Measurements from ENCODE around the gene SPINK6. TPM values are rescaled to one million over a fixed set of nuclear protein-coding genes. Genes with fewer than 3 reads are reported as not detected.

Gene SPINK6
- total RNA-seq (2014; rRNA removed; shearing (Covaris generic)), result not detected in 2 replicates

GRCh38 chr5:148202531-148203203, at the start of gene SPINK6:
SPINK6 (plus strand) TSS chr5:148203042; CDS start chr5:148203097, 55 bp downstream.
- no peak for DNase-seq
- Histone ChIP-seq H3K27ac (no peak within 1 kb of the TSS), H3K4me3 (no peak within 1 kb of the TSS), H3K9me3 (replicated peaks) (no peaks in the 10 kb centered on the region), H3K36me3 (no peaks in the 10 kb centered on the region), H3K27me3 (0 out of 2 replicates have a peak, but pooled peaks cover 6% of the 10 kb centered on the region), H3K4me1 (no peaks in the 10 kb centered on the region)

- H3K27ac ChIP-seq, result no peak overlapping the region
- no peak for DNase-seq
- no peak overlapping the region for H3K4me3 ChIP-seq
- H3K4me1 ChIP-seq, result no peaks in the 10 kb centered on the region
- H3K27me3 ChIP-seq, result no peaks in the 10 kb centered on the region
- H3K9me3 ChIP-seq (replicated peaks), result no peaks in the 10 kb centered on the region; the same call in 1 of the 2 replicates
- no peaks in the 10 kb centered on the region for H3K36me3 ChIP-seq
These were observed 46.2 kb upstream of the SPINK6 start for GRCh38 chr5:148156609-148157008.

- no peaks in the 10 kb centered on the region for H3K36me3 ChIP-seq
- H3K27ac ChIP-seq, result no peak overlapping the region
- no peaks in the 10 kb centered on the region for H3K4me1 ChIP-seq
- H3K9me3 ChIP-seq (replicated peaks), result no peaks in the 10 kb centered on the region; the same call in 1 of the 2 replicates
- no peak overlapping the region for H3K4me3 ChIP-seq
- H3K27me3 ChIP-seq, result 0 out of 2 replicates have a peak, but pooled peaks cover 3% of the 10 kb centered on the region
- DNase-seq, result no peak
These were observed 40.8 kb upstream of the SPINK6 start for GRCh38 chr5:148162038-148162437.

GRCh38 chr5:148163345-148163744, 39.5 kb upstream of the SPINK6 start:
- H3K4me3 ChIP-seq, result no peak overlapping the region
- H3K36me3 ChIP-seq, result no peaks in the 10 kb centered on the region
- no peak overlapping the region for H3K27ac ChIP-seq
- no peak for DNase-seq
- H3K9me3 ChIP-seq (replicated peaks), result no peaks in the 10 kb centered on the region; the same call in 1 of the 2 replicates
- 0 out of 2 replicates have a peak, but pooled peaks cover 3% of the 10 kb centered on the region for H3K27me3 ChIP-seq
- no peaks in the 10 kb centered on the region for H3K4me1 ChIP-seq

GRCh38 chr5:148166550-148167283, 36.1 kb upstream of the SPINK6 start:
- no peaks in the 10 kb centered on the region for H3K9me3 ChIP-seq (replicated peaks)
- H3K36me3 ChIP-seq, result no peaks in the 10 kb centered on the region
- H3K4me1 ChIP-seq, result no peaks in the 10 kb centered on the region
- H3K4me3 ChIP-seq, result no peak overlapping the region
- 0 out of 2 replicates have a peak, but pooled peaks cover 3% of the 10 kb centered on the region for H3K27me3 ChIP-seq
- no peak overlapping the region for H3K27ac ChIP-seq
- no peak for DNase-seq

- Histone ChIP-seq H3K4me3 (no peak within 1 kb of the TSS), H3K4me1 (no peaks in the 10 kb centered on the region), H3K27me3 (0 out of 2 replicates have a peak, but pooled peaks cover 3% of the 10 kb centered on the region), H3K36me3 (no peaks in the 10 kb centered on the region), H3K9me3 (replicated peaks) (no peaks in the 10 kb centered on the region), H3K27ac (no peak within 1 kb of the TSS)
- no peak for DNase-seq
These were observed 34.6 kb upstream of the SPINK6 start, which contains the start of gene SPINK14 for GRCh38 chr5:148168246-148168645. SPINK14 (plus strand) TSS chr5:148168546; CDS start chr5:148169733, 1,187 bp downstream.

- H3K27ac ChIP-seq, result no peak overlapping the region
- no peaks in the 10 kb centered on the region for H3K4me1 ChIP-seq
- no peaks in the 10 kb centered on the region for H3K36me3 ChIP-seq
- no peaks in the 10 kb centered on the region for H3K9me3 ChIP-seq (replicated peaks)
- no peaks in the 10 kb centered on the region for H3K27me3 ChIP-seq
- H3K4me3 ChIP-seq, result no peak overlapping the region
- no peak for DNase-seq
These were observed 30.5 kb upstream of the SPINK6 start for GRCh38 chr5:148172377-148172776.

- Histone ChIP-seq H3K36me3 (no peaks in the 10 kb centered on the region), H3K27me3 (no peaks in the 10 kb centered on the region), H3K27ac (no peak overlapping the region), H3K9me3 (replicated peaks) (no peaks in the 10 kb centered on the region), H3K4me1 (no peaks in the 10 kb centered on the region), H3K4me3 (no peak overlapping the region)
- DNase-seq, result no peak
These were observed 26.4 kb upstream of the SPINK6 start for GRCh38 chr5:148176480-148176879.

GRCh38 chr5:148177207-148177606, 25.6 kb upstream of the SPINK6 start:
- Histone ChIP-seq H3K36me3 (no peaks in the 10 kb centered on the region), H3K4me3 (no peak overlapping the region), H3K9me3 (replicated peaks) (no peaks in the 10 kb centered on the region), H3K4me1 (no peaks in the 10 kb centered on the region), H3K27me3 (no peaks in the 10 kb centered on the region), H3K27ac (no peak overlapping the region)
- DNase-seq, result no peak

- Histone ChIP-seq H3K36me3 (no peaks in the 10 kb centered on the region), H3K27me3 (no peaks in the 10 kb centered on the region), H3K4me1 (no peaks in the 10 kb centered on the region), H3K4me3 (no peak overlapping the region), H3K27ac (no peak overlapping the region), H3K9me3 (replicated peaks) (no peaks in the 10 kb centered on the region)
- DNase-seq, result peak; percentile 2 to 73
These were observed 23.5 kb upstream of the SPINK6 start for GRCh38 chr5:148179234-148179824.

GRCh38 chr5:148186248-148187003, 16.4 kb upstream of the SPINK6 start:
- Histone ChIP-seq H3K27ac (no peak overlapping the region), H3K9me3 (replicated peaks) (no peaks in the 10 kb centered on the region), H3K27me3 (no peaks in the 10 kb centered on the region), H3K4me3 (no peak overlapping the region), H3K4me1 (no peaks in the 10 kb centered on the region), H3K36me3 (no peaks in the 10 kb centered on the region)
- DNase-seq, result no peak

- DNase-seq, result no peak
These were observed 11.8 kb upstream of the SPINK6 start for GRCh38 chr5:148191010-148191409.

GRCh38 chr5:148193202-148193601, 9.6 kb upstream of the SPINK6 start:
- Histone ChIP-seq H3K36me3 (no peaks in the 10 kb centered on the region), H3K4me1 (no peaks in the 10 kb centered on the region), H3K27me3 (no peaks in the 10 kb centered on the region), H3K27ac (no peak overlapping the region), H3K4me3 (no peak overlapping the region), H3K9me3 (replicated peaks) (no peaks in the 10 kb centered on the region)
- no peak for DNase-seq

More at GRCh38 chr5:148191010-148191409, 11.8 kb upstream of the SPINK6 start:
- Histone ChIP-seq H3K27me3 (no peaks in the 10 kb centered on the region), H3K36me3 (no peaks in the 10 kb centered on the region), H3K4me3 (no peak overlapping the region), H3K27ac (no peak overlapping the region), H3K4me1 (no peaks in the 10 kb centered on the region), H3K9me3 (replicated peaks) (no peaks in the 10 kb centered on the region)

GRCh38 chr5:148201151-148201550, 1.7 kb upstream of the SPINK6 start:
- H3K9me3 ChIP-seq (replicated peaks), result no peaks in the 10 kb centered on the region
- no peaks in the 10 kb centered on the region for H3K4me1 ChIP-seq
- H3K27me3 ChIP-seq, result 0 out of 2 replicates have a peak, but pooled peaks cover 6% of the 10 kb centered on the region
- no peak overlapping the region for H3K4me3 ChIP-seq
- DNase-seq, result no peak
- no peaks in the 10 kb centered on the region for H3K36me3 ChIP-seq
- no peak overlapping the region for H3K27ac ChIP-seq

All from SJCRH30 (cell line).